HG03342 (cell line): ENCODE data around the gene MAGI2.

ENCODE experiments used
- ATAC-seq: cut with Tn5 transposase; IDR thresholded peaks from one replicate; pipeline ENCODE4 v1.9.1; 2021; ENCODE audit warnings: mild to moderate bottlenecking, moderate library complexity; ENCODE audit not compliant: unreplicated experiment

Gene MAGI2

GRCh38 chr7:78396210-78396609 lies 1057.3 kb downstream of the MAGI2 start:
- no peak for ATAC-seq

GRCh38 chr7:78395298-78396036 lies 1058.0 kb downstream of the MAGI2 start:
- no peak for ATAC-seq

DNA sequence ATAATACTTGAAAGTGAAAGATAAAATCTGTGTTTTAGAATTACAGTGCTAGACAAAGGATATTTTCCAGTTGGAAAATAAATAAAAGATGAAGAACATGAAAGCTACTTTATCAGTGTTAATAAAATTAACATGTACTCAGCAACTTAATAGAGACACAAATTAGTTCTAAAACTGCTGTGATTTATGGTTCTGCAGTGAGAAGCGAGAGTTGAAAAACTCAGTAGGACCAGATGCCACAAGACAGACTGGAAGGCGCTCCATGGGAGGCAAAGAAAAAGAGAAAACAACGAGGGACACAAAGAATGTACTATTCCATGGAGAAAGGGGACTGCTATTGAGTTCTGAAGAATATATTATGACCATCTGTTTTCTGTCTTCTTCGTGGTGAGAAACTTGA lies 1064.4 kb downstream of the MAGI2 start:
- no peak for ATAC-seq

DNA sequence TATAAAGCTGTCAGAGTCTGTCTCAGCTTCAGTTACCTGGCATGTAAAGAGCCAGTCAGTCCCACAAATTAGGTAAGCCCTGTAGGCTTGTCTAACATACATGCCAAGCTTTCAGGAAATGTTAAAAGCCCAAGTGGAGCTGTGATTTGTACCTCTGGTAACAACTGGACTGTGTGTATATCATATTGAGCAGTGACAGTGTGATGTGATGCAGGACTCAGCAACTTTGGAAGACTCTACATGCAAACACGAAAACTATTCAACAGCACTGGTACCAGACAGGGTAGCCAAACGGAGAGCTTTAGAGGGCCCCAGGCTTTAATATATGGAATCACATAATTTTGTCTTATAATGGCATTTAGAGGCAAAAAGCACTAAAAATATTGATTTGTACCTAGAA lies 1066.9 kb downstream of the MAGI2 start:
- ATAC-seq = no peak

GRCh38 chr7:78383096-78383880 lies 1070.2 kb downstream of the MAGI2 start:
- no peak for ATAC-seq

- ATAC-seq = no peak
These were observed 1074.3 kb downstream of the MAGI2 start for GRCh38 chr7:78379148-78379547.

DNA sequence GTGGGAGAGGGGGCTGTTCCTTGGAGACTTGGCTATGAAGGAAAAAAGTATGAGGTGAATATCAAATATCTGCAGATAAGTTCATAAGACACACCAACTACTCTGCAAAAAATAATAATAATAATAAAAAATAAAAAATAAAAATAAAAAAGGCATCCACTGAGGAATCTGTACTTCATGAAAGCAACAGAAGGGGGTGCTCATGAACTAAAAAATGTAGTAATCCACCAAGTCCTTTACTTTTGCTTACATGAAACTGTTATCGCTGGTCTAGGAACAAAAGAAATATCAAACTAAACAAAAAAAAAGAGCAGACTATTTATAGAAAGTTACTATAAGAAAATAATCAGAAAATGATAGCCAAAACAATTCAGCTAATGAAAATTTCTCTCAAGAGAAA lies 1075.9 kb downstream of the MAGI2 start:
- ATAC-seq = no peak

DNA sequence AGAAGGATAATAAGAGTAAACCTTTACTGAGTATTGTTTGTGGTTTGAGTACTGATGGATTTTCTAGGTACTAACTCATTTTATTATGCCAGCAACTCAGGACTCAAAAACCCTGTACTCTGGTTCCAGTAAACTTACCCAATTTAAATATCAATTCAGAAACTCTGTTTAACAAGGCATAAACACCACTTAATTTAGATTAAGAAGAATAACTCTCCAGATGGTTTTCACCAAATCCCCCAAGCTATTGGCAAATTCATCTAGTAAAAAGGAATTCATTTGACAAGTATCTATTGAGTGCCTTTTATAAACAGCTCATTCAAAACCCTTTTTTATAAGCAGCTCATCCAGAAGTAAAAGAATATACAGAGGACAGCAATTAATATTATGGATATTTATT lies 1082.5 kb downstream of the MAGI2 start:
- no peak for ATAC-seq

DNA sequence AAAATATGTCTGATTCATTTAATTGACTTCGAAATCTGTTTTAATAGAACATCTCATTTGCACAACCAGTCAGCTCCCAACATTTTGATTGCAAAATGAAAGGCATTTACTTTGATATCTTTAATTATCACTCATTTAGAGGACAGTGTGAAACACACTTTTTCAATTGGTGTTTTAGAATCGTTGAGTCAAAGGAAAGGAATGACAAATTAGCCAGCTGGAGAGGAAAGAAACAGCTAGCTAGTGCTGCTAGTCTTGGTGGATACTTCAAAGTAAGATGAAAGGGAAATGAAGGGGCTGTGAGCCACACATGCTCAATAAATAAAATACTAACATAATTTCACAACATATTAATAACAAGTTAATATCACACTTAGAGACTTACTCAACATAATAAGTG lies 1084.7 kb downstream of the MAGI2 start:
- ATAC-seq = no peak

- no peak for ATAC-seq
These were observed 1086.1 kb downstream of the MAGI2 start for GRCh38 chr7:78367280-78367773.

GRCh38 chr7:78363866-78364265 lies 1089.6 kb downstream of the MAGI2 start:
- ATAC-seq = no peak

GRCh38 chr7:78359836-78360235 lies 1093.6 kb downstream of the MAGI2 start:
- no peak for ATAC-seq

DNA sequence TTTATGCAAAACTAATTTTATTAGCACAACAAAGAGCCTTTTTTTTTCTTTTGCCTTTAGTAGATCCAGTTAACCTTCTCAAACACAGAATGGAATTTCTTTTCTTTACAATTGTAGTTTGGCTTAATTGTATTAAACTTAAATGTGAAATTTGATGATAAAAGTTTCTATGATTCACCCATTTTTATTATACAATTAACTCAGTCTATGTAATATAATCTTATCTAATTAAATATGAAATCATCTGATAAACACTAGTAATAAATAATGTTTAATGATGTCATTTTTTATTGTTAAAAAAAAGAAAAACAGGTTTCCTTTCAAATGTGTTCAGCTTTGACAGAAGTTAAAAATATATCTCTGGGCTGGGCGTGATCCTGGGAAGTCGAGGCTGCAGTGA lies 1095.8 kb downstream of the MAGI2 start:
- no peak for ATAC-seq

DNA sequence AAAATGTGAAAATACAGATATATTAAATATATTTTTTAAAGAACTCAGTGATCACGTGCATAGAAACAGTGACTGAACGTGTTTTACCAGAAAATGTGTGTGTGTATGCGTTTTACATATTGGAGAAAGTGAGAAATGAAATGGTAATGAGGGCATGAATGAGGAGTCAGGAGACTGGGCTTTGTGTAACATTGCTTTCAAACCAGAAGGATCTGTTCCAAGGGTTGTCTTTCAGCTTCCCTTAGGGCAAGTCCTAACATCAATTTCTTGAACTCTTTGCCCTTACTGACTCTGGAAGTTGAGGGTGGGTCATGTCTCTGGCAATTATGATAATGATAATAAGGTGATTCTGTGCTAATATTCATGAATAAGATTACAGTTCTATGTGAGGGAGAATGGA lies 1097.6 kb downstream of the MAGI2 start:
- no peak for ATAC-seq

DNA sequence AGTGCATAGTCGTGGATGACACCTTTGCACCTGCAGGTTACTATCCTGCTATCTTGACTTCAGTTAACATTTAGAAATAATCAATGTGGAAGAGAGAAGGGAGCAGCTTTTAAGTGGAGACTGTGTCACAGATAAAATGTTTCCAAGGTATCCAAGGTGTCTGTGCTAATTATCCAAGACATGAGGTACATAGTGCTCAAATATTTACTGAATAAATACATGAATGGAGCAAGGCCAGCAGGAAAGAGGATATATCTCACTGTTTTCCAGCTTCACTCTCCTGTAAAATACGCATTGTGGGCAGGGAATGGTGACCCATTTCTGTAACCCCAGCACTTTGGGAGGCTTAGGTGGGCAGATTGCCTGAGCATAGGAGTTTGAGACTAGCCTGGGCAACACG lies 1102.5 kb downstream of the MAGI2 start:
- ATAC-seq = no peak

DNA sequence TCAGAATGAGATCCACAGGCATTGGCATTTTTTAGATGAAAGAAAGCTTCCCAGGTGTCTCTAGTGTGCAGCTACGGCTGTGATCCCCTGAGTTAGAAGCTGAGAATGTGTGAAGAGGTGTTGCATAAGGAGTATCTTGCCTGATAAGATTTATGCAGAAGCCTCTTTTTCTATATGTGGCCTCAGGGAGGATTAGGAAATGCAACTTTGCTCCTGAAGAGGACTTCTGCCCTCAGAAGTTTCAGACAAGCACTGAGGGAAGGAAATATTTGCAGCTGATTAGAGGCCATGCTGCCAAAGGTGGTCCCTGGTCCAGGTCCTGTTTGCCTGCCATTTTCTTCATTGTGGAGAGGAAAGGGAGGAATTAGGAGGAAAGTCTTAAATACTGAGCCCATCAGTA lies 1103.1 kb downstream of the MAGI2 start:
- ATAC-seq = no peak

DNA sequence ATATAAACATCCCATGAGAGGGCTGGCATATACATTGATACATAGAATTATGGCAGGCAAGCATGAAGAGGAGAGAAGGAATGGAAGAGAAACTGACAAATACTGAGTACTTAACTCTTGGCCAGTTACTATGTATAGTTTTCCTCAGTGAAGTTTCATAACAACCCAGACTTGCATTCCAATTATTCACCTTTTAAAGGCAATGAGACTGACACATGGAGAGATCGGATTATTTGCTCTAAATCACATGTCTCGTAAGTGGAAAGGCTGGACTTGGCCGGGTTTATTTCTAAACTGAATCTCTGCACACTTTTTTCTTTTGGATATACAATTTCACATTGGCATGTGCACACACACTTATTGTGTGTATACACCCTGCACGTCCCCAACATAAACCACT lies 1106.6 kb downstream of the MAGI2 start:
- no peak for ATAC-seq

DNA sequence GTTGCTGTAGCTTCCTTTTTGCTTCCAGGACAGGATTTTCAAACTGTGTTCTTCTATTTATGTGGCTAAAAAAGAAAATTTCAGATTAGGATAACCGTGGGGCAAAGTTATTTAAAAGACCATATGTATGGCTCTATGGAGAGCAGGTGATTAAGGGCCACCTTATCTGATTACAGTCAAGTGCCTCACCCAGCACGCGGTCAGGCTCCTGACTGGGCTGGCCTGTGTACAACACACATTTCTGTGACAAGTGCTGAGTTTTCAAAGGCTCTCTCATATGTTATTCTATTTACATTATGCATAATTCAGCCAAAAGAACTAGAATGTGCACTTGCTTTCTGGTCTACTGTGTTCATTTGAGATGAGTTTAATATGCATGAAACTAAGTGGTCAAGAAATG lies 1107.5 kb downstream of the MAGI2 start:
- no peak for ATAC-seq

GRCh38 chr7:78345293-78345911 lies 1108.1 kb downstream of the MAGI2 start:
- no peak for ATAC-seq

DNA sequence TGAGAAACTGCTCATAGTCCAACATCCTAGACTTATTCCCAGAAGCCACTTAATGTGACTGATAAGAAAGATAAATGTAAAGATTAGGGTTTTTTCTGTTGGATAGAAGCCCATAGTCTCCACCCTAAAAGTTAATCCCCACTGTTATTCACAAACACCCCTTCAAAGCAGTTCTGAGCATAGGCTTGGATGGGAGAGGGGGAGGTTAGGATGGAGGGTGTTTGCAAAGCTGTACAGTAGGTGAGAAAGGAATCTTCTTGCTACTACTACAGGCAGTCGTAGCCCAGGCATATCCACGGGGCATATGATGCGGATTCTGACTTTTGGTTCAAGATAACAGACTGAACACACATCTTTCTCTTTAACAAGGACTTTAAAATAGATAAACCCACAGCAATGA lies 1119.0 kb downstream of the MAGI2 start:
- ATAC-seq = no peak

- ATAC-seq = no peak
These were observed 1119.7 kb downstream of the MAGI2 start for GRCh38 chr7:78333530-78334425.
